GM19043 (cell line): ENCODE results near the gene PTBP1.
"Not testable (repeated sequence)": the region's sequence is repeated elsewhere in the genome, so short reads cannot be mapped to it uniquely, and the experiment has no call there.

Experiments
- ATAC-seq: cut with Tn5 transposase; IDR thresholded peaks from one replicate; pipeline ENCODE4 v1.9.1; 2021; ENCODE audit warnings: low read depth; ENCODE audit not compliant: unreplicated experiment

PTBP1 gene

GRCh38 chr19:807627-808422, 10.6 kb downstream of the PTBP1 start:
- no peak for ATAC-seq

GRCh38 chr19:808423-808775, 11.1 kb downstream of the PTBP1 start:
- ATAC-seq = no peak

- no peak for ATAC-seq
These were observed 13.0 kb downstream of the PTBP1 start for GRCh38 chr19:810077-810855.

GRCh38 chr19:810883-811489, 13.7 kb downstream of the PTBP1 start:
- ATAC-seq = no peak

- ATAC-seq = no peak
These were observed 14.3 kb downstream of the PTBP1 start for GRCh38 chr19:811506-812048.

- ATAC-seq = no peak
These were observed 14.9 kb downstream of the PTBP1 start for GRCh38 chr19:812049-812746.

GRCh38 chr19:812747-813218, 15.5 kb downstream of the PTBP1 start:
- ATAC-seq = no peak

- ATAC-seq = no peak
These were observed 16.2 kb downstream of the PTBP1 start for GRCh38 chr19:813219-814151.

GRCh38 chr19:814152-815078, 17.2 kb downstream of the PTBP1 start:
- ATAC-seq = no peak

GRCh38 chr19:815079-815774, 18.0 kb downstream of the PTBP1 start:
- ATAC-seq = no peak

GRCh38 chr19:815775-816499, 18.7 kb downstream of the PTBP1 start:
- no peak for ATAC-seq

- no peak for ATAC-seq
These were observed 19.2 kb downstream of the PTBP1 start for GRCh38 chr19:816500-816857.

- not testable (repeated sequence) for ATAC-seq
These were observed 23.0 kb downstream of the PTBP1 start for GRCh38 chr19:820212-820611.

- no peak for ATAC-seq
These were observed 24.1 kb downstream of the PTBP1 start for GRCh38 chr19:821231-821824.

- ATAC-seq = no peak
These were observed 24.7 kb downstream of the PTBP1 start, which contains the start of gene PLPPR3 for GRCh38 chr19:821825-822503. Gene PLPPR3 (minus strand): TSS chr19:821955. CDS start chr19:821559, 396 bp downstream.

GRCh38 chr19:823565-824121, 26.4 kb downstream of the PTBP1 start:
- no peak for ATAC-seq
